Measurements from ENCODE around the gene MIF.

Gene MIF

GRCh38 chr22:23892130-23892529 lies 2.1 kb upstream of the MIF start:
- intact Hi-C loops (cut with DNase I; ENCODE audit: low total_unique reads): no loop called here
- Histone ChIP-seq H3K27ac (no peak overlapping the region), H3K4me3 (no peak overlapping the region), H3K9me3 (no peaks in the 10 kb centered on the region), H3K27me3 (no peaks in the 10 kb centered on the region), H3K36me3 (peaks cover 0 to 13% (median 7%) of the 10 kb centered on the region in 3 donors), H3K4me1 (peaks cover 0 to 42% (median 29%) of the 10 kb centered on the region in 4 donors)
- DNase-seq: no peak
- no peak for TF ChIP-seq CTCF (IDR thresholded peaks at IDR 0.05)

- Histone ChIP-seq H3K27me3 (no peaks in the 10 kb centered on the region), H3K27ac (peak overlapping the region; percentile 92 to 93), H3K36me3 (peaks cover 0 to 19% (median 11%) of the 10 kb centered on the region in 3 donors), H3K4me1 (peaks cover 0 to 40% (median 29%) of the 10 kb centered on the region in 4 donors), H3K4me3 (no peak overlapping the region), H3K9me3 (no peaks in the 10 kb centered on the region)
- TF ChIP-seq CTCF (IDR thresholded peaks at IDR 0.05): no peak
- intact Hi-C loops (cut with DNase I; ENCODE audit: low total_unique reads): no loop called here
- DNase-seq: no peak
These were observed 1.5 kb upstream of the MIF start for GRCh38 chr22:23892706-23893105.

DNA sequence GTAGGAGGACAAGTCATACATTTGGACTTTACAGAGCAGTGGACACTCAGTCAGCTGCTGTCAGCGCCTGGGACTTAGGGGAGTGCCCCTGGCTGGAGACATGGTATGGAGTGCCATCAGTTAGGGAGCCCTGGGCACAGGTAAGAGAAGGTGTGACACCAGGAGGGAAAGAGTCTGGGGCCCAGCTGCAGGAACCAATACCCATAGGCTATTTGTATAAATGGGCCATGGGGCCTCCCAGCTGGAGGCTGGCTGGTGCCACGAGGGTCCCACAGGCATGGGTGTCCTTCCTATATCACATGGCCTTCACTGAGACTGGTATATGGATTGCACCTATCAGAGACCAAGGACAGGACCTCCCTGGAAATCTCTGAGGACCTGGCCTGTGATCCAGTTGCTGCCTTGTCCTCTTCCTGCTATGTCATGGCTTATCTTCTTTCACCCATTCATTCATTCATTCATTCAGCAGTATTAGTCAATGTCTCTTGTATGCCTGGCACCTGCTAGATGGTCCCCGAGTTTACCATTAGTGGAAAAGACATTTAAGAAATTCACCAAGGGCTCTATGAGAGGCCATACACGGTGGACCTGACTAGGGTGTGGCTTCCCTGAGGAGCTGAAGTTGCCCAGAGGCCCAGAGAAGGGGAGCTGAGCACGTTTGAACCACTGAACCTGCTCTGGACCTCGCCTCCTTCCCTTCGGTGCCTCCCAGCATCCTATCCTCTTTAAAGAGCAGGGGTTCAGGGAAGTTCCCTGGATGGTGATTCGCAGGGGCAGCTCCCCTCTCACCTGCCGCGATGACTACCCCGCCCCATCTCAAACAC lies 850 bp upstream of the MIF start:
- TF ChIP-seq CTCF (IDR thresholded peaks at IDR 0.05): no peak
- peak overlapping the region; percentile 92 to 93 for H3K27ac ChIP-seq
- no peaks in the 10 kb centered on the region for H3K9me3 ChIP-seq
- H3K4me1 ChIP-seq: peaks cover 0 to 36% (median 26%) of the 10 kb centered on the region in 4 donors
- peak overlapping the region; percentile 67 to 68 for H3K4me3 ChIP-seq
- no peak for DNase-seq
- intact Hi-C loops (cut with DNase I; ENCODE audit: low total_unique reads): no loop called here
- H3K27me3 ChIP-seq: no peaks in the 10 kb centered on the region
- H3K36me3 ChIP-seq: peaks cover 0 to 21% (median 16%) of the 10 kb centered on the region in 3 donors

GRCh38 chr22:23894710-23895598 lies 771 bp downstream of the MIF start:
- H3K27ac ChIP-seq: peak overlapping the region; percentile 92 to 93
- H3K9me3 ChIP-seq: no peaks in the 10 kb centered on the region
- peaks cover 0 to 21% (median 16%) of the 10 kb centered on the region in 3 donors for H3K36me3 ChIP-seq
- H3K4me3 ChIP-seq: peak overlapping the region; percentile 67 to 68
- intact Hi-C loops (cut with DNase I; ENCODE audit: low total_unique reads): no loop called here
- peak in 1 of 2 experiments; percentile 7 for TF ChIP-seq CTCF (IDR thresholded peaks at IDR 0.05)
- H3K4me1 ChIP-seq: peaks cover 0 to 29% (median 18%) of the 10 kb centered on the region in 4 donors
- no peaks in the 10 kb centered on the region for H3K27me3 ChIP-seq
- DNase-seq: peak; percentile 62 to 82

- H3K36me3 ChIP-seq: peaks cover 0 to 21% (median 16%) of the 10 kb centered on the region in 3 donors
- no peak for TF ChIP-seq CTCF (IDR thresholded peaks at IDR 0.05)
- no peaks in the 10 kb centered on the region for H3K9me3 ChIP-seq
- peak overlapping the region; percentile 92 to 93 for H3K27ac ChIP-seq
- H3K4me1 ChIP-seq: peaks cover 0 to 29% (median 18%) of the 10 kb centered on the region in 4 donors
- no peaks in the 10 kb centered on the region for H3K27me3 ChIP-seq
- peak overlapping the region; percentile 67 to 68 for H3K4me3 ChIP-seq
- intact Hi-C loops (cut with DNase I; ENCODE audit: low total_unique reads): no loop called here
- no peak for DNase-seq
These were observed 1.5 kb downstream of the MIF start for GRCh38 chr22:23895599-23896144.
